Measurements from ENCODE around the gene FAT3. TPM values are rescaled to one million over a fixed set of nuclear protein-coding genes. Genes with fewer than 3 reads are reported as not detected.
A peak's percentile ranks its signal among the peaks of the same experiment; 100 is the strongest.

FAT3 gene
- total RNA-seq, 1 donor from 2014 or later, result under 0.01 TPM

- H3K4me3 ChIP-seq (ENCODE audit: low read depth, low read length), result no peak overlapping the region
- no peaks in the 10 kb centered on the region for H3K36me3 ChIP-seq (ENCODE audit: control insufficient read depth, insufficient read depth, low read length)
- DNase-seq (ENCODE audit: low read depth) (no peak), FAIRE-seq (no peak)
- H3K27me3 ChIP-seq (ENCODE audit: control insufficient read depth, insufficient read depth, low read length), result no peaks in the 10 kb centered on the region
- TF ChIP-seq CTCF (IDR thresholded peaks at IDR 0.05; ENCODE audit: insufficient read depth, low read length, severe bottlenecking), result no peak
Measured at GRCh38 chr11:92240916-92241315, 16.3 kb downstream of the FAT3 start.

GRCh38 chr11:92245700-92246271 is 21.2 kb downstream of the FAT3 start:
- H3K27me3 ChIP-seq (ENCODE audit: control insufficient read depth, insufficient read depth, low read length), result no peaks in the 10 kb centered on the region
- no peak for TF ChIP-seq CTCF (IDR thresholded peaks at IDR 0.05; ENCODE audit: insufficient read depth, low read length, severe bottlenecking)
- DNase-seq (ENCODE audit: low read depth) (no peak), FAIRE-seq (no peak)
- H3K36me3 ChIP-seq (ENCODE audit: control insufficient read depth, insufficient read depth, low read length), result no peaks in the 10 kb centered on the region
- no peak overlapping the region for H3K4me3 ChIP-seq (ENCODE audit: low read depth, low read length)

- Histone ChIP-seq H3K36me3 (ENCODE audit: control insufficient read depth, insufficient read depth, low read length) (no peaks in the 10 kb centered on the region), H3K27me3 (ENCODE audit: control insufficient read depth, insufficient read depth, low read length) (no peaks in the 10 kb centered on the region), H3K4me3 (ENCODE audit: low read depth, low read length) (no peak overlapping the region)
- FAIRE-seq (no peak), DNase-seq (ENCODE audit: low read depth) (peak; percentile 61)
- TF ChIP-seq CTCF (IDR thresholded peaks at IDR 0.05; ENCODE audit: insufficient read depth, low read length, severe bottlenecking), result no peak
Measured at GRCh38 chr11:92246630-92247029, 22.0 kb downstream of the FAT3 start.

GRCh38 chr11:92249156-92249753 is 24.6 kb downstream of the FAT3 start:
- Histone ChIP-seq H3K4me3 (ENCODE audit: low read depth, low read length) (no peak overlapping the region), H3K27me3 (ENCODE audit: control insufficient read depth, insufficient read depth, low read length) (no peaks in the 10 kb centered on the region), H3K36me3 (ENCODE audit: control insufficient read depth, insufficient read depth, low read length) (no peaks in the 10 kb centered on the region)
- TF ChIP-seq CTCF (IDR thresholded peaks at IDR 0.05; ENCODE audit: insufficient read depth, low read length, severe bottlenecking), result no peak
- DNase-seq (ENCODE audit: low read depth), result no peak
- FAIRE-seq, result no peak

GRCh38 chr11:92251980-92252379 is 27.4 kb downstream of the FAT3 start:
- peak; percentile 72 for FAIRE-seq
- no peak for TF ChIP-seq CTCF (IDR thresholded peaks at IDR 0.05; ENCODE audit: insufficient read depth, low read length, severe bottlenecking)
- DNase-seq (ENCODE audit: low read depth), result no peak
- Histone ChIP-seq H3K27me3 (ENCODE audit: control insufficient read depth, insufficient read depth, low read length) (no peaks in the 10 kb centered on the region), H3K4me3 (ENCODE audit: low read depth, low read length) (no peak overlapping the region), H3K36me3 (ENCODE audit: control insufficient read depth, insufficient read depth, low read length) (no peaks in the 10 kb centered on the region)

GRCh38 chr11:92253421-92253820 is 28.8 kb downstream of the FAT3 start:
- no peak for FAIRE-seq

More at GRCh38 chr11:92253421-92253820, 28.8 kb downstream of the FAT3 start:
- no peaks in the 10 kb centered on the region for H3K27me3 ChIP-seq (ENCODE audit: control insufficient read depth, insufficient read depth, low read length)
- H3K4me3 ChIP-seq (ENCODE audit: low read depth, low read length), result no peak overlapping the region
- DNase-seq (ENCODE audit: low read depth), result no peak
- no peaks in the 10 kb centered on the region for H3K36me3 ChIP-seq (ENCODE audit: control insufficient read depth, insufficient read depth, low read length)
- no peak for TF ChIP-seq CTCF (IDR thresholded peaks at IDR 0.05; ENCODE audit: insufficient read depth, low read length, severe bottlenecking)
